ENCODE measurements around the gene TREML4. TPM values are rescaled to one million over a fixed set of nuclear protein-coding genes. Genes with fewer than 3 reads are reported as not detected.
A peak's percentile ranks its signal among the peaks of the same experiment; 100 is the strongest.

The TREML4 gene
- total RNA-seq, 2 experiments from 2014 or later: not detected

- peak overlapping the region; percentile 95 for H3K27ac Mint-ChIP-seq
- POLR2A ChIA-PET: no interaction called here
- no peaks in the 10 kb centered on the region for H3K36me3 Mint-ChIP-seq (ENCODE audit: low read depth)
- peaks cover 46% of the 10 kb centered on the region for H3K4me1 Mint-ChIP-seq (ENCODE audit: low read depth)
- intact Hi-C loops (cut with micrococcal nuclease): no loop called here
- TF ChIP-seq, protein P1, sequence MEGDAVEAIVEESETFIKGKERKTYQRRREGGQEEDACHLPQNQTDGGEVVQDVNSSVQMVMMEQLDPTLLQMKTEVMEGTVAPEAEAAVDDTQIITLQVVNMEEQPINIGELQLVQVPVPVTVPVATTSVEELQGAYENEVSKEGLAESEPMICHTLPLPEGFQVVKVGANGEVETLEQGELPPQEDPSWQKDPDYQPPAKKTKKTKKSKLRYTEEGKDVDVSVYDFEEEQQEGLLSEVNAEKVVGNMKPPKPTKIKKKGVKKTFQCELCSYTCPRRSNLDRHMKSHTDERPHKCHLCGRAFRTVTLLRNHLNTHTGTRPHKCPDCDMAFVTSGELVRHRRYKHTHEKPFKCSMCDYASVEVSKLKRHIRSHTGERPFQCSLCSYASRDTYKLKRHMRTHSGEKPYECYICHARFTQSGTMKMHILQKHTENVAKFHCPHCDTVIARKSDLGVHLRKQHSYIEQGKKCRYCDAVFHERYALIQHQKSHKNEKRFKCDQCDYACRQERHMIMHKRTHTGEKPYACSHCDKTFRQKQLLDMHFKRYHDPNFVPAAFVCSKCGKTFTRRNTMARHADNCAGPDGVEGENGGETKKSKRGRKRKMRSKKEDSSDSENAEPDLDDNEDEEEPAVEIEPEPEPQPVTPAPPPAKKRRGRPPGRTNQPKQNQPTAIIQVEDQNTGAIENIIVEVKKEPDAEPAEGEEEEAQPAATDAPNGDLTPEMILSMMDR (IDR thresholded peaks at IDR 0.05): no peak
- CTCF ChIA-PET: interaction anchor here (1.3 to 3.1 kb wide), 3 partner anchors 11 to 118 kb away, joined by 3 to 18 read pairs (median 5); no protein-coding TSS in a partner anchor
- peak overlapping the region; percentile 74 for H3K4me3 Mint-ChIP-seq
- no peaks in the 10 kb centered on the region for H3K27me3 Mint-ChIP-seq
- ATAC-seq: no peak
- H3K9me3 Mint-ChIP-seq: no peaks in the 10 kb centered on the region
- no peak for DNase-seq
Observed at GRCh38 chr6:41201764-41202173, 26.4 kb upstream of the TREML4 start.

DNA sequence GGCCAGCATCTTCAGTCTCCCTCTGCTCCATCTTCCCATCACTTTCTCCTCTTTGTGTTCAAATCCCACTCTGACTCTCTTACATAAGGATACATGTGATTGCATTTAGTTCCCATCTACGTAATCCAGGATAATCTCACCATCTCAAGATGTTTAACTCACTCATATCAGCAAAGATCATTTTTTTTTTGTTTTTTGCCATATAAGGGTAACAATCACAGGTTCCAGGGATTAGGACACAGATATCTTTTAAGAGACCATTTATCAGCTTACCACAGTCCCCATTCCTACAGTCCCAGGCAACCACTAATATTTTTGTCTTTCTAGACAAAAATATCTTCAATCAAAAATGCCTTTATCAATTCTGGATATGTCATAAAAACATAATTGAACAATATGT is 24.0 kb upstream of the TREML4 start:
- Mint-ChIP-seq H3K9me3 (no peaks in the 10 kb centered on the region), H3K4me3 (no peak overlapping the region), H3K4me1 (ENCODE audit: low read depth) (peaks cover 40% of the 10 kb centered on the region), H3K36me3 (ENCODE audit: low read depth) (no peaks in the 10 kb centered on the region), H3K27ac (no peak overlapping the region), H3K27me3 (no peaks in the 10 kb centered on the region)
- DNase-seq (no peak), ATAC-seq (no peak)
- intact Hi-C loops (cut with micrococcal nuclease): no loop called here
- TF ChIP-seq, protein P1 (IDR thresholded peaks at IDR 0.05): no peak
- ChIA-PET POLR2A (no interaction called here), CTCF (interaction anchor here (1.0 kb wide), 1 partner anchor 12 kb away, joined by 3 read pairs; no protein-coding TSS in a partner anchor)

GRCh38 chr6:41208439-41209106 is 19.6 kb upstream of the TREML4 start:
- intact Hi-C loops (cut with micrococcal nuclease): no loop called here
- Mint-ChIP-seq H3K4me3 (no peak overlapping the region), H3K4me1 (ENCODE audit: low read depth) (peaks cover 1% of the 10 kb centered on the region), H3K9me3 (no peaks in the 10 kb centered on the region), H3K27me3 (no peaks in the 10 kb centered on the region), H3K36me3 (ENCODE audit: low read depth) (no peaks in the 10 kb centered on the region), H3K27ac (no peak overlapping the region)
- ChIA-PET CTCF (no interaction called here), POLR2A (no interaction called here)
- no peak for DNase-seq
- no peak for ATAC-seq
- TF ChIP-seq, protein P1 (IDR thresholded peaks at IDR 0.05): no peak

DNA sequence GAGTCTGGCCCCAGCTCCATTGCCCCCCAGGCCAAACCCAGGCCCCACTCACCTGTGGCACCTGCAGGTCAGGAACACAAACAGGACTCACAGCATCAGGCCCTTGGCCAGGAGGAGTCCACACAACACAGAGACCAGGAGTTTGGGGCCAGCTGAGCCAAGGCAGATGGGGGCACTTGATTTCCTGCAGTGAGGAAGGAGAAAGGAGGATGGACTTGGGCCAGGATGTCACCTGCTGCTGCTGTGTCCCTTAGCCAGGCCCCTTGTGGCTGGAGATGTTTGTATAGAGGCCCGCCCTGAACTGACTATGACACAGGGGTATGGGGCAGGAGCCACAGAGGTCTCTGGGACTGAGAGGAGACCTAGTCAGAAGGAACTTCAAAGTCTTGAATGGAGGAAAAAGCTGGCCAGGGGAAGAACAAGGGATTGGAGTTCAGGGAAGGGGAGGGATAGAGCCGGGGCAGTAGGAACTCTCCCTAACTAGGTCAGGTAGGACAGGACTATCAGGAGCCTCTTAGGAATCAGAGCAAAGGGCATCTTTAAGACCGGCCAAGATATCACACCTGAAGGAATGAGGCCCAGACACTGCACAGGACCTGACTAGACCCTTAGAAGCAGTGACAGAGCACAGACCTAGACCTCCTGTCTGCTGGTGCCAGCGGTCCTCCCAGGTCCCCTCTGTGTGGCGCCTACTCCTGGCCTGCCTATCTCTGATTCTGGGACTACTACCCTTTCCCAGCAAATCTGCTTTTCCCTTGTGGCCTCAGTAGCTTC is 18.4 kb upstream of the TREML4 start:
- no peak overlapping the region for H3K27ac Mint-ChIP-seq
- intact Hi-C loops (cut with micrococcal nuclease): no loop called here
- DNase-seq: no peak
- TF ChIP-seq, protein P1 (IDR thresholded peaks at IDR 0.05): no peak
- no peak for ATAC-seq
- H3K36me3 Mint-ChIP-seq (ENCODE audit: low read depth): peaks cover 1% of the 10 kb centered on the region
- POLR2A ChIA-PET: no interaction called here
- no peaks in the 10 kb centered on the region for H3K27me3 Mint-ChIP-seq
- H3K9me3 Mint-ChIP-seq: peaks cover 8% of the 10 kb centered on the region
- no peaks in the 10 kb centered on the region for H3K4me1 Mint-ChIP-seq (ENCODE audit: low read depth)
- H3K4me3 Mint-ChIP-seq: no peak overlapping the region
- CTCF ChIA-PET: no interaction called here

Measured in activated CD8-positive, alpha-beta T cell treated with anti-CD3 and anti-CD28 coated beads for 36 hours (primary cell).